Fibroblast of lung (primary cell): Measurements from ENCODE around the gene TMC3. TPM values are rescaled to one million over a fixed set of nuclear protein-coding genes. Genes with fewer than 3 reads are reported as not detected.

Experiments
- DNase-seq, 2 donors: peaks; one replicate each; pipeline versions ENCODE4 v3.0.0 to v3.0.0-alpha.2; 2010; ENCODE audit warnings: low read depth in 2 of 2
- H2AFZ ChIP-seq: 2 replicates; pipeline ENCODE4 v1.5.1; 2012; ENCODE audit warnings: low read length, control low read depth, inconsistent platforms
- H3K27ac ChIP-seq: 2 replicates; pipeline ENCODE4 v1.5.1; 2011; ENCODE audit warnings: low read length, control low read depth; ENCODE audit not compliant: insufficient read depth
- H3K27me3 ChIP-seq: 2 replicates; pipeline ENCODE4 v1.5.1; 2011; ENCODE audit warnings: mild to moderate bottlenecking, low read length; ENCODE audit not compliant: control insufficient read depth, insufficient read depth
- H3K36me3 ChIP-seq: 2 replicates; pipeline ENCODE4 v1.5.1; 2011; ENCODE audit warnings: low read length; ENCODE audit not compliant: control insufficient read depth, insufficient read depth
- H3K4me1 ChIP-seq: 2 replicates; pipeline ENCODE4 v1.5.1; 2011; ENCODE audit warnings: low read length; ENCODE audit not compliant: control insufficient read depth, insufficient read depth; ENCODE audit errors: extremely low read depth
- H3K4me2 ChIP-seq: 2 replicates; pipeline ENCODE4 v1.5.1; 2011; ENCODE audit warnings: low read length, control low read depth; ENCODE audit not compliant: insufficient read depth; ENCODE audit errors: extremely low read depth
- H3K4me3 ChIP-seq, 4 experiments: fragments of 200-600 bp in 1 of 4; sonication (generic) in 1 of 4; replicated peaks in 1 of 4; 2 replicates each; pipeline ENCODE4 v1.5.1; 2011 to 2016; ENCODE audit warnings: low read length in 4 of 4, low read depth in 3 of 4, mild to moderate bottlenecking in 3 of 4, control low read depth in 2 of 4, inconsistent platforms in 1 of 4, mixed read lengths in 1 of 4; ENCODE audit not compliant: insufficient read depth in 1 of 4; ENCODE audit errors: control extremely low read depth in 1 of 4
- H3K79me2 ChIP-seq: 2 replicates; pipeline ENCODE4 v1.5.1; 2012; ENCODE audit warnings: mild to moderate bottlenecking, low read length, inconsistent platforms; ENCODE audit not compliant: control insufficient read depth, insufficient read depth
- H3K9ac ChIP-seq: 2 replicates; pipeline ENCODE4 v1.5.1; 2011; ENCODE audit warnings: mild to moderate bottlenecking, low read length, control low read depth; ENCODE audit not compliant: insufficient read depth
- H3K9me3 ChIP-seq: 2 replicates; pipeline ENCODE4 v1.5.1; 2012; ENCODE audit warnings: low read depth, low read length; ENCODE audit not compliant: control insufficient read depth, insufficient read depth
- H4K20me1 ChIP-seq: 2 replicates; pipeline ENCODE4 v1.5.1; 2011; ENCODE audit warnings: low read length; ENCODE audit not compliant: control insufficient read depth, insufficient read depth; ENCODE audit errors: extremely low read depth
- EZH2 ChIP-seq: IDR thresholded peaks from 2 replicates; pipeline ENCODE4 v1.5.1; 2012; ENCODE audit warnings: low read length, control low read depth, mild to moderate bottlenecking; ENCODE audit errors: missing control alignments
- polyA plus RNA-seq, 2 donors: library from polyadenylated mRNA; depleted of rRNA in 1 of 2; stranded (reverse) in 1 of 2; unstranded in 1 of 2; fragments of >200 nt; gene quantifications; 2 replicates each; pipeline ENCODE4 v1.2.1, GENCODE V29; 2011 to 2012; ENCODE audit warnings: missing spikeins in 1 of 2
- total RNA-seq: library from RNA; depleted of rRNA; stranded (reverse); fragments of >200 nt; gene quantifications from 2 replicates; pipeline ENCODE4 v1.2.1, GENCODE V29; 2014
- TF ChIP-seq, protein P1 (sequence below), 2 donors: IDR thresholded peaks in 1 of 2; conservative IDR thresholded peaks in 1 of 2; 1 replicate in 1 of 2; 2 replicates in 1 of 2; pipeline ENCODE4 v1.5.1; 2011 to 2012; ENCODE audit warnings: low read length in 2 of 2, control low read depth in 1 of 2, inconsistent platforms in 1 of 2, low read depth in 1 of 2, mild to moderate bottlenecking in 1 of 2

Gene TMC3
- total and polyA plus RNA-seq, 2 donors (not counting 1 experiment from before 2014, with no cell fraction given) = not detected

DNA sequence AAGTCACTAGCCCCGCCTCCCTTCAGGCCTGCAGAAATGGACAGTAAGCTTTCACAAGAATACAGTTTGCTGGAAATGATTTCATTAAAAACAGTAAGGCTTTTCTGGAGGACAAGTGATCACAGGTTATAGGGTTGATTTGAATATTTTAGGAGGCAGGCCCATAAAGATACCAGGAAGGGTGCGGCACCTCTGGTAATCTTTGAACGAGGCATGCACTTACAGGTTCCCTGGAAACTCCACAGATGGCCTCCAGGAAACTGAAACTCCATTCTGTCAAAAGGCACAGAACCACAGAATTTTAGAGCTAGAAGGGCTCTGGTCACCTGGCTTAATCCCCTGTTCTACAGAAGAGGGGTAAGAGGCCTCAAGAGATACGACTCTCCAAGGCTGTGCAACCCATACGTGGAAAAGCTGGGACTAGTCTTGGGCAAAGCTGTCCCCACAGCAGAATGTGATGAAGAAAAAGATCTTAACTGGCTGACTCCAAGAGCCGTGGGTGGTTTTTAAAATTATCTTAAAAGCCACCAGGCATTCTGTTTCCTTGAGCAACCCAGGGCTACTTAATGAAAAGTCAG is 51.2 kb downstream of the TMC3 start:
- Histone ChIP-seq H3K27ac (no peak overlapping the region), H3K4me2 (peak overlapping the region; percentile 79), H3K4me3 (peak overlapping the region; percentile 18 to 95 (median 80)), H3K9me3 (no peaks in the 10 kb centered on the region), H3K9ac (no peak overlapping the region), H3K27me3 (no peaks in the 10 kb centered on the region), H2AFZ (no peak overlapping the region), H3K79me2 (no peaks in the 10 kb centered on the region), H3K4me1 (peaks cover 12% of the 10 kb centered on the region), H4K20me1 (no peaks in the 10 kb centered on the region), H3K36me3 (peaks cover 9% of the 10 kb centered on the region)
- DNase-seq = no peak
- TF ChIP-seq EZH2 = no peak
- TF ChIP-seq, protein P1, sequence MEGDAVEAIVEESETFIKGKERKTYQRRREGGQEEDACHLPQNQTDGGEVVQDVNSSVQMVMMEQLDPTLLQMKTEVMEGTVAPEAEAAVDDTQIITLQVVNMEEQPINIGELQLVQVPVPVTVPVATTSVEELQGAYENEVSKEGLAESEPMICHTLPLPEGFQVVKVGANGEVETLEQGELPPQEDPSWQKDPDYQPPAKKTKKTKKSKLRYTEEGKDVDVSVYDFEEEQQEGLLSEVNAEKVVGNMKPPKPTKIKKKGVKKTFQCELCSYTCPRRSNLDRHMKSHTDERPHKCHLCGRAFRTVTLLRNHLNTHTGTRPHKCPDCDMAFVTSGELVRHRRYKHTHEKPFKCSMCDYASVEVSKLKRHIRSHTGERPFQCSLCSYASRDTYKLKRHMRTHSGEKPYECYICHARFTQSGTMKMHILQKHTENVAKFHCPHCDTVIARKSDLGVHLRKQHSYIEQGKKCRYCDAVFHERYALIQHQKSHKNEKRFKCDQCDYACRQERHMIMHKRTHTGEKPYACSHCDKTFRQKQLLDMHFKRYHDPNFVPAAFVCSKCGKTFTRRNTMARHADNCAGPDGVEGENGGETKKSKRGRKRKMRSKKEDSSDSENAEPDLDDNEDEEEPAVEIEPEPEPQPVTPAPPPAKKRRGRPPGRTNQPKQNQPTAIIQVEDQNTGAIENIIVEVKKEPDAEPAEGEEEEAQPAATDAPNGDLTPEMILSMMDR (conservative IDR thresholded peaks at IDR 0.05 in 1 of 2, IDR thresholded peaks at IDR 0.05 in 1 of 2; ENCODE audit: low read depth in 1 of 2, low read length in 2 of 2) = no peak

DNA sequence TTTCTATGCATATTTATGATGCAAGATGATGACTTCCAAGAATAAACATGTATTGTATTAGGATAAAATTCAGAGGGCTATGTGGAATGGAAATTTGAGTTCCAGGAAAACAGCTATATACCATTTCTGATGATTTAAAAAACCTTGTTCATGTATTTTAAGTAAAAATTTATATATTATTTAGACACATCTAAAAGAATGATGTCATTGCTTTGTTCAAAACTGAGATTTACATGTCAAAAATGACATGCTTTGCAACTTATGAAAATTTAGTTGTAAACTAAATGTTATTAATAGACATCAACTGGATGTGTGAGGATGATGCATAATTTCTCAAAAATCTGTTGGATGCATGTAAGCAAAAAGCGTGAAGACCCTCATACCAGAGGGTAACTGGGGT is 52.3 kb downstream of the TMC3 start:
- Histone ChIP-seq H3K27me3 (no peaks in the 10 kb centered on the region), H3K79me2 (no peaks in the 10 kb centered on the region), H3K4me3 (peak overlapping the region in 1 of 4 experiments; percentile 95), H2AFZ (no peak overlapping the region), H3K27ac (no peak overlapping the region), H3K9ac (no peak overlapping the region), H3K4me2 (no peak overlapping the region), H3K4me1 (peaks cover 5% of the 10 kb centered on the region), H3K36me3 (peaks cover 12% of the 10 kb centered on the region), H4K20me1 (no peaks in the 10 kb centered on the region), H3K9me3 (no peaks in the 10 kb centered on the region)
- TF ChIP-seq EZH2 = no peak
- TF ChIP-seq, protein P1 (conservative IDR thresholded peaks at IDR 0.05 in 1 of 2, IDR thresholded peaks at IDR 0.05 in 1 of 2; ENCODE audit: low read depth in 1 of 2, low read length in 2 of 2) = no peak
- no peak for DNase-seq

DNA sequence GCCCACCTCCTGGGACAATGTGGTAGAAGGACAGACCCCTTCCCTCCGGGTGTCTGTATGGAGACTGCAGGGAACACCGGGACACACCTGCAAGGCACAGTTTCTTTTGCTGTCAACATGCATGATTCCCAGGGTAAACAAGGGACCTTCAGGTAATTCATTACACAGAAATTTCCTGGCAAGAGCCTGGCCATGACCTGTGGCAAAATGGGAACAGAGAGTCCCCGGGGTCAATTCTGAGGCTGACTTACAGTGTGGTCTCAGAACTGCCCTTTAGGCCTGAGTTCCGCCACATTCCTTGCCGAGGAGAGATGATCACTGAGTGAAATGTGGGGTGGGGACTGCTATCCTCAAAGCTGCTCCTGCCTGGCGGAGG is 56.4 kb downstream of the TMC3 start:
- Histone ChIP-seq H3K4me2 (no peak overlapping the region), H3K36me3 (peaks cover 20% of the 10 kb centered on the region), H3K27me3 (no peaks in the 10 kb centered on the region), H2AFZ (no peak overlapping the region), H3K27ac (no peak overlapping the region), H3K4me1 (peaks cover 7% of the 10 kb centered on the region), H3K9me3 (no peaks in the 10 kb centered on the region), H3K9ac (no peak overlapping the region), H3K79me2 (no peaks in the 10 kb centered on the region), H4K20me1 (no peaks in the 10 kb centered on the region), H3K4me3 (no peak overlapping the region)
- TF ChIP-seq EZH2 = no peak
- TF ChIP-seq, protein P1 (conservative IDR thresholded peaks at IDR 0.05 in 1 of 2, IDR thresholded peaks at IDR 0.05 in 1 of 2; ENCODE audit: low read depth in 1 of 2, low read length in 2 of 2) = no peak
- DNase-seq = no peak
